ENCODE results near the gene UTP4. TPM values are rescaled to one million over a fixed set of nuclear protein-coding genes. Genes with fewer than 3 reads are reported as not detected.

UTP4 gene
- polyA plus RNA-seq, 1 donor from 2014 or later = 18.5 TPM

- H3K27ac ChIP-seq (ENCODE audit: low read length) = peak overlapping the region; percentile 95
- peak overlapping the region; percentile 98 for H3K9ac ChIP-seq (ENCODE audit: low read length)
- H3K79me2 ChIP-seq (replicated peaks; ENCODE audit: insufficient read depth, low read length) = peaks cover 62% of the 10 kb centered on the region
- peak overlapping the region; percentile 70 for H3K4me2 ChIP-seq (ENCODE audit: low read length)
- no peaks in the 10 kb centered on the region for H3F3A ChIP-seq (ENCODE audit: insufficient read depth, low read length, poor library complexity, severe bottlenecking)
- H3K9me2 ChIP-seq (ENCODE audit: insufficient read depth, low read length) = no peaks in the 10 kb centered on the region
- TF ChIP-seq REST (IDR thresholded peaks at IDR 0.05; ENCODE audit: borderline replicate concordance) (peak; percentile 50), RAD21 (conservative IDR thresholded peaks at IDR 0.05) (no peak), TAF1 (IDR thresholded peaks at IDR 0.05; ENCODE audit: low read depth) (peak; percentile 41), SMC3 (conservative IDR thresholded peaks at IDR 0.05; ENCODE audit: poor library complexity) (no peak)
- peak overlapping the region; percentile 57 for H2AFZ ChIP-seq (ENCODE audit: low read depth, low read length)
- H3K36me3 ChIP-seq (ENCODE audit: insufficient read depth, low read length) = no peaks in the 10 kb centered on the region
- peak overlapping the region; percentile 83 for H3K4me3 ChIP-seq (ENCODE audit: low read length)
- H4K20me1 ChIP-seq (ENCODE audit: insufficient read depth) = no peaks in the 10 kb centered on the region
- no peaks in the 10 kb centered on the region for H3K27me3 ChIP-seq (ENCODE audit: insufficient read depth, low read depth, low read length)
- H3K9me3 ChIP-seq (ENCODE audit: low read length) = no peaks in the 10 kb centered on the region
These were observed 518 bp upstream of the UTP4 start for GRCh38 chr16:69131839-69132423.

GRCh38 chr16:69133373-69133954 is 1.0 kb downstream of the UTP4 start:
- H3K27me3 ChIP-seq (ENCODE audit: insufficient read depth, low read depth, low read length) = no peaks in the 10 kb centered on the region
- peak overlapping the region; percentile 98 for H3K9ac ChIP-seq (ENCODE audit: low read length)
- no peaks in the 10 kb centered on the region for H3F3A ChIP-seq (ENCODE audit: insufficient read depth, low read length, poor library complexity, severe bottlenecking)
- H3K79me2 ChIP-seq (replicated peaks; ENCODE audit: insufficient read depth, low read length) = peaks cover 63% of the 10 kb centered on the region
- peak overlapping the region; percentile 95 for H3K27ac ChIP-seq (ENCODE audit: low read length)
- no peaks in the 10 kb centered on the region for H3K36me3 ChIP-seq (ENCODE audit: insufficient read depth, low read length)
- no peaks in the 10 kb centered on the region for H4K20me1 ChIP-seq (ENCODE audit: insufficient read depth)
- no peak overlapping the region for H2AFZ ChIP-seq (ENCODE audit: low read depth, low read length)
- H3K9me3 ChIP-seq (ENCODE audit: low read length) = no peaks in the 10 kb centered on the region
- TF ChIP-seq EP300 (conservative IDR thresholded peaks at IDR 0.05; ENCODE audit: poor library complexity, severe bottlenecking) = no peak
- TF ChIP-seq CTCF (IDR thresholded peaks at IDR 0.05; ENCODE audit: poor library complexity, severe bottlenecking) = no peak
- no peak for TF ChIP-seq SMC3 (conservative IDR thresholded peaks at IDR 0.05; ENCODE audit: poor library complexity)
- TF ChIP-seq TAF1 (IDR thresholded peaks at IDR 0.05; ENCODE audit: low read depth) = no peak
- no peak for TF ChIP-seq MXI1 (conservative IDR thresholded peaks at IDR 0.05; ENCODE audit: poor library complexity, severe bottlenecking)
- no peak for TF ChIP-seq EZH2 (IDR thresholded peaks at IDR 0.05; ENCODE audit: borderline replicate concordance, insufficient read depth, low read length, poor library complexity, severe bottlenecking)
- TF ChIP-seq REST (IDR thresholded peaks at IDR 0.05; ENCODE audit: borderline replicate concordance) = no peak
- TF ChIP-seq RAD21 (conservative IDR thresholded peaks at IDR 0.05) = no peak
- TF ChIP-seq POLR2AphosphoS5 (IDR thresholded peaks at IDR 0.05) = no peak
- H3K9me2 ChIP-seq (ENCODE audit: insufficient read depth, low read length) = no peaks in the 10 kb centered on the region
- peak overlapping the region; percentile 83 for H3K4me3 ChIP-seq (ENCODE audit: low read length)
- peak overlapping the region; percentile 71 for H3K4me2 ChIP-seq (ENCODE audit: low read length)
